Inflammatory macrophage treated with lipopolysaccharide for 1 hour (primary cell): ENCODE measurements around the gene SEMA6B.

ENCODE experiments used
- DNase-seq, 2 donors: peaks; one replicate each; pipeline ENCODE4 v3.0.0-alpha.2; 2020 to 2022

SEMA6B gene

DNA sequence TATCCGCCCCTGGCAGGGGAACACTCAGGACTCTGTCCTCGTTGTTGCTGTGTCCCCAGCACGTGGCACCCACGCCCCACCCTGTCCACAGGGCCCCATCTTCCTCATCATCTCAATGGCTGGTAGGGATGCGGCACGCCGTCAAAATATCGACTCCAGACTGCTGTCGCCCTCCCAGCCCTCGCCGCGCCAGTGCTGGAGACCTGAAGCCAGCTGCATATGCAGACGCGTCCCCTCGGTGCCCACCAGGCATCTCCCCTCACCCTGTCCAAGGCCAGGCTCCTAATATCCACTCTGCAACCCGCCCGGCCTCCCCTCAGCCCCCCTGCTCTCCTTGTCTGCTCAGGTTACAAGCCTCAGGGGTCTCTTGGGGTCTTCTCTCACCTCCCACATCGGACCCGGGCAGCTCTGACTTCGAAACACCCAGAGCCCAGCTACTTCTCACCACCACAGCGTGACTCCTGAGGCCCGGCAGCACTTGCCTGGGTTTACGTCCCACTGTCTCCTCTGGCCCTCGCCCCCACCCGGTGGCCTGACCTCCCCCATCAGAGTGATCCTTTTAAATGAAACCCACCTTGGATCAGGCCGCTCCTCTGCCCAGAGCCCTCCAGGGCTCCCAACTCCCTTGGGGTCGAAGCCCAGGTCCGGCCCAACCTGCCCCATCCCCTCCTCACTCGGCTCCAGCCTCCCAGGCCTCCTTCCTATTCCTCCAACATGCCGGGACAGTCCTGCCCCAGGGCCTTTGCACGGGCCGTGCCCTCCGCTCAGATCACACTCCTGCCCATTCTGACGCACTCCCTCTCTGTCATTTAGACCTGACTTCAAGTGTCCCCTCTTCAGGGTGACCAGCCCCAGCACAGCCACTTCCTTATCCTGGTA lies 53.7 kb downstream of the SEMA6B start:
- DNase-seq: no peak

DNA sequence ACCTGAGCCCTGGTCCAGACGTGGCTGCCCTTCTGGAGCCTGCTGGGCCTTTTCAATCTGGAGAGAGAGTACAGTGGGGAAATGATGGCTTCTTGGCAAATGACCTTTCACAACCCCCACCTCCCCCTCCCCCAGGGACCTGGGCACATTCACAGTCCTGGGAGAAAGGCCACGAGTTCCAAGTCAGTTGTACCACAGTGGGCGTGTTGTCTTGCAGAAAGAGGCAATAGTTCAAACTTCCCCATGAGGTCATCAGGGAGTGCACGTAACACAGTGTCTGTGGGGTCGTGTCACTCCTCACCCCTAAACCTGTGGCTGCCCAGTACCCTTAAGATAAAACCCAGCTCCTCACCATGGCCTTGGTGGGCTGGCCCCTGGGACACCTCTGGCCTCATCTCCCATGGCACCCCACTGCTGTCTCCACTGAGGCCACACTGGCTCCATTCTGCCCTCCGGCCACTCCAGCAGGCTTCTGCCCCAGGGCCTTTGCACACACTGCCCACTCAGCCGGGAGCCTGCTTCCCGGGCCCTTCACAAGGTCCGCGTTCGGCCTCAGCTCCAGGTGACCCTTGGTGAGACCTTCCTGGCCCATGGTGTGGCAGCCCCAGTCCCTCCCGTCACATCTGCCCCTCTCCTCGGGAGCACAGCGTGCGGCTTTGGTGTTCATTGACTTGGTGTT lies 54.5 kb downstream of the SEMA6B start:
- DNase-seq: peak; percentile 74 to 96

GRCh38 chr19:4504297-4504701 lies 55.2 kb downstream of the SEMA6B start:
- no peak for DNase-seq

DNA sequence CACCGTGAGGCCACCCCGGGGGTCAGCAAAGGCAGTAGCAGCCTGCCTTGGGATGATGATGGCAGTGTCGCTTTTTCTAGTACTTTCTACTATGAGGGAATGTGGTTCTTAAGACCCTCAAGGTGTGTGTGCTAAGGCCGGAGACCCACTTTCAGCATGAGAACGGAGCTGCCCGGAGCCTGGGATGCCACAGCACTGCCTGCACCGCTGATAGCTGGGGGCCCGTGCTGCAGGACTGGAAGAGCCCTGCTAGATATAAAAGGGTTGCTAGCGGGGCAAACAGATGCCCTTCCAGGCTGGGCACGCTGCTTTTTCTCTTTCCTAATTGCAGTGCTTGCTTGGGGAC lies 55.7 kb downstream of the SEMA6B start:
- no peak for DNase-seq

GRCh38 chr19:4503132-4503824 lies 56.2 kb downstream of the SEMA6B start:
- no peak for DNase-seq

- no peak for DNase-seq
Observed at GRCh38 chr19:4502282-4503131, 57.0 kb downstream of the SEMA6B start.

- no peak for DNase-seq
Observed at GRCh38 chr19:4501691-4502090, 57.8 kb downstream of the SEMA6B start.

DNA sequence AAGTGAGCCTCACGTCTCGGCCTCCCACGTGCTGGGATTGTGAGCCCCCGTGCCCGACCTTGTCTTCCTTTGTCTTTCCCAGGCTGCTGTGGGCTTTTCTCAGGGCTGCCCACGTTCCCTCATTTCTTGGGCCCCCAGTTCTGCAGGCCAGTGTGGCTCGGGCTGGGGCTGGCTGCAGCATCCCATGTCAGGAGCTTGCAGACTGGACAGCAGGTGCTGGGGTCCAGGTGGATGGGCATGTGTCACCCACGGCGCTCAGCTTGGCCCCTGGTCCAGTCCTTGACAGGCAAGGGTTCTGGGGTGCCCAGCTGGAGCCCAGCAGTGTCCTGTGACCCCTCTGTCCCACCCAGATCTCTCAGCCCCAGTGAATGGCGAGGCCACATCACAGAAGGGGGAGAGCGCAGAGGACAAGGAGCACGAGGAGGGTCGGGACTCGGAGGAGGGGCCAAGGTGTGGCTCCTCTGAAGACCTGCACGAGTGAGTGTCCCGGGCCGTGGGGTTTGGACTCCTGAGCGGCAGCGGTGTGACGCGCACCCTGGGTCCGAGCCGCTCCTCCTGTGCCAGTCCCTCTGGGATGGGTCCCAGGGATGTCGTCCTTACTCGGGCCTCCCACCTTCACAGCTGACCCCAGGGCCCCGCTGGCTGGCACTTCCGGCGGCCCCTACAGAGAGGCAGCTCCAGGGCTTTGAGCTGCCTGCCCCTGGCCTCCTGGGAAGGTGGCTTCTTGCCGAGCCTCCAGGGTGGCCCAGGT lies 58.5 kb downstream of the SEMA6B start:
- no peak for DNase-seq

- no peak for DNase-seq
Observed at GRCh38 chr19:4499855-4500254, 59.6 kb downstream of the SEMA6B start.

- no peak for DNase-seq
Observed at GRCh38 chr19:4499318-4499717, 60.2 kb downstream of the SEMA6B start.

- DNase-seq: no peak
Observed at GRCh38 chr19:4498694-4499093, 60.8 kb downstream of the SEMA6B start.

- DNase-seq: no peak
Observed at GRCh38 chr19:4497770-4498389, 61.6 kb downstream of the SEMA6B start.

- DNase-seq: no peak
Observed at GRCh38 chr19:4496304-4496703, 63.2 kb downstream of the SEMA6B start.

DNA sequence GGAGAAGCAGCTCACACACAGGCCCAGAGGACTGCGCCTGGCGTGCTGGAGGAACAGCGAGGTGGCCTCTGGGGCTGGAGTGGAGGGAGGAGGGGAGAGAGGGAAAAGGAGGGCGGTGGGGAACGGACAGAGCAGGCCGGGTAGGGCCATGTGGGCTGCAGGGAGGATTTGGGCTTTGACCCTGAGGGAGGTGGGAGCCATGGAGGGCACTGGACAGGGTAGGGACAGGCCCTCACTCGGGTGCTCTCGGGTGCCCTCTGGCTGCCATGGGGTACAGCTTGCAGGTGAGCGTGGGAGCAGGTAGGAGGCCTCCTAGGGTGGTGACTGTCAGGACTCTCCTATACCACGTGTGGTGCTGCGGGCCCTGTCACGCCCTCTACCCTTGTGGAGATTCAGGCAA lies 64.0 kb downstream of the SEMA6B start:
- DNase-seq: no peak

DNA sequence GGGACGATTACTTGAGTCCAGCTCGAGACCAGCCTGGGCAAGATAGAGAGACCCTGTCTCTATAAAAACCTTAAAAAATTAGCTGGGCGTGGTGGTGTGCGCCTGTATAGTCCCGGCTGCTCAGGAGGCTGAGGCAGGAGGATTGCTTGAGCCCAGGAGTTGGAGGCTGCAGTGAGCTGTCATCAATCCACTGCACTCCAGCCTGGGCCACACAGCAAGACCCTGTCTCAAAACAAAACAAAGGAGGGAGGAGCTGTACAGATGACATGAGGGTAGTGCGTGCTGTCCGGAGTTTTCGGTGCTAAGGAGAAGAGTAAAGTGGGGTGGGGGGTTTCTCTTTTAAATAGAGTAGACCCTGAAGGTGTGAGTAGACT lies 64.8 kb downstream of the SEMA6B start:
- no peak for DNase-seq

DNA sequence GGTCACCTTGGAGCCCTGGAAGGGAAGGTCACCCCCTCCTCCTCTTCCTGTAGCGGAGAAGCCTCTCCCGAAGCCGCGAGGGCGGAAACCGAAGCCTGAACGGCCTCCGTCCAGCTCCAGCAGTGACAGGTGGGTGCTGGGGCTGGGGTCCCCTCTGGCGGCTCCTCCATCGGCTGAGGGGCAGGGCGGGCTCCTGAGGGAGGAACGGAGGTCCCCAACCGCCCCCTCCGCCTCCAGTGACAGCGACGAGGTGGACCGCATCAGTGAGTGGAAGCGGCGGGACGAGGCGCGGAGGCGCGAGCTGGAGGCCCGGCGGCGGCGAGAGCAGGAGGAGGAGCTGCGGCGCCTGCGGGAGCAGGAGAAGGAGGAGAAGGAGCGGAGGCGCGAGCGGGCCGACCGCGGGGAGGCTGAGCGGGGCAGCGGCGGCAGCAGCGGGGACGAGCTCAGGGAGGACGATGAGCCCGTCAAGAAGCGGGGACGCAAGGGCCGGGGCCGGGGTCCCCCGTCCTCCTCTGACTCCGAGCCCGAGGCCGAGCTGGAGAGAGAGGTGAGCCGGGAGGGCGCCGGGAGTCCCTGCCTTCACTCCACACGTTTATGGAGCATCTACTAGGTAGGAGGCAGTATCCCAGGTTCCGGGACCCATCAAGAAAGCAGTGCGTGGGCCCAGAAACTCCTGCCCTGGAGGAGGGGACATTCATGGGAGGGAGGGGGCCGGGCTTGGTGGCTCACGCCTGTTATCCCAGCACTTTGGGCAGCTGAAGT lies 65.4 kb downstream of the SEMA6B start:
- DNase-seq: no peak

DNA sequence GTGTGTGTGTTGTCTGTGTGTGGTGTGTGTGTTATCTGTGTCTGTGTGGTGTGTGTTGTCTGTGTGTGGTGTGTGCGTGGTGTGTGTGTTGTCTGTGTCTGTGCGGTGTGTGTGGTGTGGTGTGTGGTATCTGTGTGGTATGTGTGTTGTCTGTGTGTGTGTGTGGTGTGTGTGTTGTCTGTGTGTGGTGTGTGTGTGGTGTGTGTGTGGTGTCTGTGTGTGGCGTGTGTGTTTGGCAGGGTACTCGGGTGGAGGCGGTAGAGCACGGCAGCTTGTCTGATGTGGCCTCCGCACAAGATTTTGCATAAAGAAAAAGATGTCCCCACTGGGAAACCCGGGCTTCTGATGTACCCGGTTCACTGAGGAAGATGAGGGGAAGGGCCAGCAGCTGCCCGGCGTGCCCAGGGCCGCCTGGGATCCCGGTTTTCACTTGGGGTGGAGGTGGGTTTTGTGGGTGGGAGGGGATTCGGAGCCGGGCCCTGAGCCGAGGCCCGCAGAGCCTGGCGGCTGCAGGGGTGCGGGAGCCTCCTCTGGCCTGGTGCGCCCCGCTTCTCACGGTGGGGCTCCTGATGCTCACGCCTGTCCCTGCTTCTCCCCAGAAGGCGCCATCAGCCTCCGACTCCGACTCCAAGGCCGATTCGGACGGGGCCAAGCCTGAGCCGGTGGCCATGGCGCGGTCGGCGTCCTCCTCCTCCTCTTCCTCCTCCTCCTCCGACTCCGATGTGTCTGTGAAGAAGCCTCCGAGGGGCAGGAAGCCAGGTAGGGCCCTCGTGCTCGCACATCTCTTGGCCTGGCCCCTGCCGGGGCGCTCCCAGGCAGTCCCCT lies 66.2 kb downstream of the SEMA6B start:
- DNase-seq: no peak
